NCI-H526 (cell line): ENCODE data around the gene SULT2B1.

ENCODE experiments used
- DNase-seq, 2 experiments: peaks; one replicate each; lab custom pipeline; 2025; lab: John Stamatoyannopoulos, UW

Gene SULT2B1

GRCh38 chr19:48600679-48601417 is 48.9 kb downstream of the SULT2B1 start:
- no peak for DNase-seq

GRCh38 chr19:48603001-48603400 is 51.0 kb downstream of the SULT2B1 start:
- DNase-seq, result no peak

- no peak for DNase-seq
Measured at GRCh38 chr19:48603449-48603848, 51.5 kb downstream of the SULT2B1 start.

GRCh38 chr19:48603850-48604249 is 51.9 kb downstream of the SULT2B1 start:
- DNase-seq, result no peak

GRCh38 chr19:48606463-48607358 is 54.7 kb downstream of the SULT2B1 start, which contains the start of gene SPACA4:
Gene SPACA4, plus strand, starts transcription at chr19:48606742. Its CDS starts 237 bp downstream, at chr19:48606979.
- DNase-seq, result no peak

- DNase-seq, result no peak
Measured at GRCh38 chr19:48607359-48607755, 55.4 kb downstream of the SULT2B1 start.

GRCh38 chr19:48608798-48609263 is 56.9 kb downstream of the SULT2B1 start:
- peak; percentile 71 to 80 for DNase-seq

- DNase-seq, result no peak
Measured at GRCh38 chr19:48609571-48610108, 57.7 kb downstream of the SULT2B1 start.

- no peak for DNase-seq
Measured at GRCh38 chr19:48611872-48612271, 59.9 kb downstream of the SULT2B1 start.

GRCh38 chr19:48613024-48613851 is 61.3 kb downstream of the SULT2B1 start:
- no peak for DNase-seq

GRCh38 chr19:48613852-48614435 is 62.0 kb downstream of the SULT2B1 start:
- DNase-seq, result no peak

- DNase-seq, result peak; percentile 34 to 50
Measured at GRCh38 chr19:48614436-48615230, 62.7 kb downstream of the SULT2B1 start, which contains the start of gene FAM83E. Gene FAM83E, minus strand, starts transcription at chr19:48615076. Its CDS starts 1,704 bp downstream, at chr19:48613372.

GRCh38 chr19:48615231-48616040 is 63.5 kb downstream of the SULT2B1 start:
- DNase-seq, result no peak

GRCh38 chr19:48616041-48616436 is 64.1 kb downstream of the SULT2B1 start:
- no peak for DNase-seq

GRCh38 chr19:48616491-48617056 is 64.6 kb downstream of the SULT2B1 start:
- DNase-seq, result no peak

GRCh38 chr19:48617146-48617937 is 65.4 kb downstream of the SULT2B1 start:
- no peak for DNase-seq

- no peak for DNase-seq
Measured at GRCh38 chr19:48618278-48618915, 66.4 kb downstream of the SULT2B1 start.
